Measurements from ENCODE around the gene CDYL. TPM values are rescaled to one million over a fixed set of nuclear protein-coding genes. Genes with fewer than 3 reads are reported as not detected.

CDYL gene
- total and polyA plus RNA-seq, 2 of the 4 experiments (the other 2 are of a cell fraction), result 14.2 to 92.1 TPM

DNA sequence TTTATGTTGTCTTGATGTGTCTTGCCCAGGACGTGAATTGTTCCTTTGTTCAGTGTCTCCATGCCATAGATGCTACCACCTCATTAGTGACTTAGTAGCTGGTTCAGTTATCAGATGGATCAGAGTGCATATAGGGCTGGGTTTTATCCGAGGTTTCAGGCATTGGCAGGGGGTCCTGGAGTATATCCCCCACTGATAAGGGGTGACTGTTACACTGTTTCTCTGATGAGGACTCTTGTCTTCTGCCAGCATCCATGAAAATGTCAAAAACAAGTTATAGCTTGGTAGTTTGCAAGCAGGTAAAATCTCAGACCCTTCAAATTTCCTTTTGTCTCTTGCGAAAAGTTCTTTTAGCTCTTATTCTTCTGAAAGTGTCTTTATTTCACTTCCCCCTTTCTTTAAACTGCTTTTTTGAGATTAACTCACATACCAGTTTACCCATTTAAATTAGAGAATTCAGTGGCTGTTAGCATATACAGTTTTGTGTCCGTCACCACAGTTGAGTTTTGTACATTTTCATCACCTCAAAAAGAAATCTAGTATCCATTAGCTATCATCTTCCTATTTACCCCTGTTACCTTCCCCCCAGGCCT, 109.2 kb downstream of the CDYL start:
- in situ Hi-C loops (cut with MboI; ENCODE audit: low sequenced_read_pairs), result no loop called here
- Histone ChIP-seq H3K23ac (ENCODE audit: low read depth, low read length) (no peak overlapping the region), H4K8ac (ENCODE audit: low read depth in 2 of 2, low read length in 2 of 2) (no peak overlapping the region), H3K27me3 (ENCODE audit: control insufficient read depth, insufficient read depth, low read length) (no peaks in the 10 kb centered on the region), H3K4me3 (ENCODE audit: insufficient read depth, low read depth, low read length) (no peak overlapping the region), H2BK120ac (ENCODE audit: low read depth, low read length) (no peak overlapping the region), H4K5ac (ENCODE audit: low read depth, low read length) (no peak overlapping the region), H3K4me1 (ENCODE audit: control insufficient read depth, insufficient read depth, low read length) (no peaks in the 10 kb centered on the region), H2AK5ac (ENCODE audit: low read depth, low read length) (no peak overlapping the region), H3K9ac (ENCODE audit: low read depth, low read length) (no peak overlapping the region), H4K91ac (ENCODE audit: insufficient read depth, low read depth, low read length) (no peak overlapping the region), H3K9me3 (ENCODE audit: control insufficient read depth, insufficient read depth, low read length) (no peaks in the 10 kb centered on the region), H3K4ac (ENCODE audit: low read depth, low read length) (no peak overlapping the region), H2AK9ac (replicated peaks; ENCODE audit: low read depth, low read length, poor library complexity) (no peak overlapping the region), H3K9me1 (ENCODE audit: insufficient read depth, low read length) (peaks cover 13% of the 10 kb centered on the region), H2BK20ac (ENCODE audit: low read depth, low read length) (no peak overlapping the region), H2AFZ (replicated peaks; ENCODE audit: low read length, poor library complexity) (no peak overlapping the region), H3K56ac (ENCODE audit: extremely low read depth, insufficient read depth, low read length) (no peak overlapping the region), H3K36me3 (ENCODE audit: control insufficient read depth, insufficient read depth, low read length) (no peaks in the 10 kb centered on the region; the same call in 1 of the 2 replicates), H2BK15ac (ENCODE audit: low read depth, low read length) (no peak overlapping the region), H3K18ac (ENCODE audit: low read depth, low read length) (no peak overlapping the region), H4K20me1 (ENCODE audit: insufficient read depth, low read length) (peaks cover 63% of the 10 kb centered on the region), H3K4me2 (ENCODE audit: low read depth, low read length) (no peak overlapping the region), H3K14ac (replicated peaks; ENCODE audit: low read depth, low read length) (no peak overlapping the region), H3K27ac (ENCODE audit: insufficient read depth, low read length) (no peak overlapping the region), H2BK5ac (ENCODE audit: low read depth, low read length, poor library complexity, severe bottlenecking) (no peak overlapping the region), H3K79me1 (ENCODE audit: low read depth in 1 of 2, low read length in 2 of 2) (peaks cover 43 to 75% of the 10 kb centered on the region in 2 experiments)
- dilution Hi-C loops (cut with HindIII; ENCODE audit: low sequenced_read_pairs, unreplicated experiment), result no loop called here
- POLR2A ChIA-PET (ENCODE audit: unreplicated experiment), result no interaction called here
- no peak for TF ChIP-seq SMC3 (IDR thresholded peaks at IDR 0.05; ENCODE audit: low read depth, low read length)
- CTCF ChIA-PET, result no interaction called here
- DNase-seq, result no peak
- no CpG with 5 or more reads among the region's 4 CpGs for WGBS, 2 experiments (ENCODE audit: extremely low coverage in 2 of 2, insufficient read length in 1 of 2)
- ATAC-seq (ENCODE audit: low read depth), result no peak
- BruUV-seq (replicated peaks), result no TSS peak
- intact Hi-C loops (cut with micrococcal nuclease), result no loop called here

Data from IMR-90 (cell line).